ENCODE data around the gene CX3CR1. TPM values are rescaled to one million over a fixed set of nuclear protein-coding genes. Genes with fewer than 3 reads are reported as not detected.

The CX3CR1 gene
- total RNA-seq, 2 experiments from 2014 or later, result 0.13 TPM; not detected in 1

- no peak for DNase-seq (ENCODE audit: low spot score)
- TF ChIP-seq CTCF (conservative IDR thresholded peaks at IDR 0.05; ENCODE audit: low read length), result no peak
- TF ChIP-seq EZH2phosphoT487 (IDR thresholded peaks at IDR 0.05; ENCODE audit: borderline replicate concordance, low read depth, low read length), result no peak
- no TSS peak for BruUV-seq (replicated peaks)
- no peak overlapping the region for H3K4me2 ChIP-seq (ENCODE audit: low read length)
- peaks cover 17% of the 10 kb centered on the region for H3K4me1 ChIP-seq (ENCODE audit: insufficient read depth, low read length, poor library complexity, severe bottlenecking)
- no peaks in the 10 kb centered on the region for H3K79me2 ChIP-seq (ENCODE audit: insufficient read depth, low read depth, low read length)
- H3K36me3 ChIP-seq (ENCODE audit: insufficient read depth, low read length), result no peaks in the 10 kb centered on the region
- ChIA-PET POLR2A (interaction anchor here (0.7 to 1.6 kb wide), 4 partner anchors 10 to 284 kb away, joined by 3 read pairs; no protein-coding TSS in a partner anchor), CTCF (ENCODE audit: unreplicated experiment) (interaction anchor here (1.7 to 4.2 kb wide), 3 partner anchors 85 to 166 kb away, joined by 5 to 32 read pairs (median 6); partner anchors contain the start of gene XIRP1)
- intact Hi-C loops (cut with micrococcal nuclease; ENCODE audit: unreplicated experiment), result no loop called here
- H3K9me2 ChIP-seq (ENCODE audit: insufficient read depth, low read length), result no peaks in the 10 kb centered on the region
- H2AFZ ChIP-seq (ENCODE audit: low read length), result no peak overlapping the region
- H3K27ac ChIP-seq (ENCODE audit: low read depth, low read length, poor library complexity, severe bottlenecking), result no peak overlapping the region
- no peaks in the 10 kb centered on the region for H4K20me1 ChIP-seq (ENCODE audit: insufficient read depth, low read length)
- no peaks in the 10 kb centered on the region for H3K9me3 ChIP-seq (ENCODE audit: low read length)
- H3K4me3 ChIP-seq (ENCODE audit: low read depth, low read length, poor library complexity, severe bottlenecking), result no peak overlapping the region
These were observed 13.1 kb upstream of the CX3CR1 start for GRCh38 chr3:39292961-39293360.

- Histone ChIP-seq H3K36me3 (ENCODE audit: insufficient read depth, low read length) (no peaks in the 10 kb centered on the region), H3K9me2 (ENCODE audit: insufficient read depth, low read length) (no peaks in the 10 kb centered on the region), H2AFZ (ENCODE audit: low read length) (no peak overlapping the region), H3K4me3 (ENCODE audit: low read depth, low read length, poor library complexity, severe bottlenecking) (no peak overlapping the region), H3K4me2 (ENCODE audit: low read length) (no peak overlapping the region), H3K9me3 (ENCODE audit: low read length) (no peaks in the 10 kb centered on the region), H4K20me1 (ENCODE audit: insufficient read depth, low read length) (no peaks in the 10 kb centered on the region), H3K79me2 (ENCODE audit: insufficient read depth, low read depth, low read length) (no peaks in the 10 kb centered on the region), H3K27ac (ENCODE audit: low read depth, low read length, poor library complexity, severe bottlenecking) (no peak overlapping the region), H3K4me1 (ENCODE audit: insufficient read depth, low read length, poor library complexity, severe bottlenecking) (peaks cover 27% of the 10 kb centered on the region)
- no TSS peak for BruUV-seq (replicated peaks)
- intact Hi-C loops (cut with micrococcal nuclease; ENCODE audit: unreplicated experiment), result no loop called here
- CTCF ChIA-PET (ENCODE audit: unreplicated experiment), result interaction anchor here (0.7 to 4.2 kb wide), 8 partner anchors 9 to 170 kb away, joined by 3 to 32 read pairs (median 5); partner anchors contain the start of gene XIRP1
- DNase-seq (ENCODE audit: low spot score), result peak; percentile 70
- TF ChIP-seq EZH2phosphoT487 (IDR thresholded peaks at IDR 0.05; ENCODE audit: borderline replicate concordance, low read depth, low read length), result no peak
- peak; percentile 96 for TF ChIP-seq CTCF (conservative IDR thresholded peaks at IDR 0.05; ENCODE audit: low read length)
- POLR2A ChIA-PET, result interaction anchor here (0.5 to 1.1 kb wide), 5 partner anchors 73 to 165 kb away, joined by 3 to 7 read pairs (median 3); no protein-coding TSS in a partner anchor
These were observed 12.1 kb upstream of the CX3CR1 start for GRCh38 chr3:39291903-39292329.

DNA sequence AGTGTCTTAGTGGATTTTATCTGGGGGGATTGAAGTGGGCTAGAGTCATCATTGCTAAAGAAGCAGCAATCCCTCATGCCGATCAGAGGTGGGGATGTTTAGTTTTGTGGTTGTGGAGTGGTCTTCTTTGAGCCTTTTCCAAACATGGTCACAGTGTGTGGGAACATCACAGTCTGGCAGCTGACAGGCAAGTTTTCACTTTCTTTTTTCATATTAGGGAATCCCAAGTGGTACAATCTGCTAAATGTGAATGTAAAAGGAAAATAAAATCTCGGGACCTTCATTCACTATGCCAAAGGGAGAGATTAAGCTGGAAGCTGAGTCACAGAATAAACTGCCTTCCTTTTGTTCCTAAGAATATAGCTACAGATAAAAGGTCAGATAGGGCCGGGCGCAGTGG lies 10.4 kb upstream of the CX3CR1 start:
- Histone ChIP-seq H3K9me3 (ENCODE audit: low read length) (no peaks in the 10 kb centered on the region), H3K4me3 (ENCODE audit: low read depth, low read length, poor library complexity, severe bottlenecking) (no peak overlapping the region), H3K9me2 (ENCODE audit: insufficient read depth, low read length) (no peaks in the 10 kb centered on the region), H3K4me1 (ENCODE audit: insufficient read depth, low read length, poor library complexity, severe bottlenecking) (peaks cover 32% of the 10 kb centered on the region), H3K79me2 (ENCODE audit: insufficient read depth, low read depth, low read length) (no peaks in the 10 kb centered on the region), H3K36me3 (ENCODE audit: insufficient read depth, low read length) (no peaks in the 10 kb centered on the region), H3K4me2 (ENCODE audit: low read length) (no peak overlapping the region), H2AFZ (ENCODE audit: low read length) (no peak overlapping the region), H4K20me1 (ENCODE audit: insufficient read depth, low read length) (no peaks in the 10 kb centered on the region), H3K27ac (ENCODE audit: low read depth, low read length, poor library complexity, severe bottlenecking) (no peak overlapping the region)
- TF ChIP-seq CTCF (conservative IDR thresholded peaks at IDR 0.05; ENCODE audit: low read length) (no peak), EZH2phosphoT487 (IDR thresholded peaks at IDR 0.05; ENCODE audit: borderline replicate concordance, low read depth, low read length) (no peak)
- CTCF ChIA-PET (ENCODE audit: unreplicated experiment), result interaction anchor here (4.2 kb wide), 1 partner anchor 99 kb away, joined by 32 read pairs; the partner anchor contains the start of gene XIRP1
- BruUV-seq (replicated peaks), result no TSS peak
- no peak for DNase-seq (ENCODE audit: low spot score)
- intact Hi-C loops (cut with micrococcal nuclease; ENCODE audit: unreplicated experiment), result no loop called here
- POLR2A ChIA-PET, result interaction anchor here (0.6 to 1.5 kb wide), 6 partner anchors 9 to 209 kb away, joined by 3 read pairs; no protein-coding TSS in a partner anchor
